Neural cell (in vitro differentiated cells): Measurements from ENCODE around the gene PDS5B.

Source experiments
- CTCF ChIP-seq: fragments of 450-650 bp; IDR thresholded peaks from 2 replicates; pipeline ENCODE4 v1.5.1; 2014; ENCODE audit warnings: antibody characterized with exemption, mild to moderate bottlenecking, moderate library complexity; ENCODE audit not compliant: poor library complexity, severe bottlenecking
- EP300 ChIP-seq: fragments of 450-650 bp; conservative IDR thresholded peaks from 2 replicates; pipeline ENCODE4 v1.6.1; 2014; ENCODE audit warnings: antibody characterized with exemption, mild to moderate bottlenecking, moderate library complexity; ENCODE audit not compliant: poor library complexity, severe bottlenecking
- EZH2 ChIP-seq: fragments of 200-600, 300-800 bp; shearing (Covaris generic), sonication (generic); IDR thresholded peaks from 2 replicates; pipeline ENCODE4 v1.6.1; 2014; ENCODE audit warnings: antibody characterized with exemption, low read length, borderline replicate concordance, mild to moderate bottlenecking; ENCODE audit not compliant: insufficient read depth, poor library complexity, severe bottlenecking
- POLR2AphosphoS5 ChIP-seq: IDR thresholded peaks from 2 replicates; pipeline ENCODE4 v1.6.1; 2012
- RAD21 ChIP-seq: fragments of 450-650 bp; conservative IDR thresholded peaks from 2 replicates; pipeline ENCODE4 v1.6.1; 2014; ENCODE audit warnings: antibody characterized with exemption, mild to moderate bottlenecking, moderate library complexity
- REST ChIP-seq: IDR thresholded peaks from 2 replicates; pipeline ENCODE4 v1.6.1; 2012; ENCODE audit warnings: borderline replicate concordance
- TAF1 ChIP-seq: IDR thresholded peaks from 2 replicates; pipeline ENCODE4 v1.6.1; 2012; ENCODE audit warnings: low read depth

GRCh38 chr13:32746474-32746873 is 160.2 kb downstream of the PDS5B start:
- no peak for TF ChIP-seq CTCF
- no peak for TF ChIP-seq TAF1
- no peak for TF ChIP-seq EZH2
- TF ChIP-seq POLR2AphosphoS5, result no peak
- TF ChIP-seq REST, result no peak
- TF ChIP-seq EP300, result no peak
- no peak for TF ChIP-seq RAD21
